GF-D8 (cell line): ENCODE results near the gene GRIN1.

Experiments used
- DNase-seq: peaks from one replicate; lab custom pipeline; 2025; lab: John Stamatoyannopoulos, UW

Gene GRIN1

GRCh38 chr9:137138722-137139467, at the start of gene GRIN1:
Gene GRIN1, plus strand, starts transcription at chr9:137139154. Its CDS starts 333 bp downstream, at chr9:137139487.
- DNase-seq, result no peak

DNA sequence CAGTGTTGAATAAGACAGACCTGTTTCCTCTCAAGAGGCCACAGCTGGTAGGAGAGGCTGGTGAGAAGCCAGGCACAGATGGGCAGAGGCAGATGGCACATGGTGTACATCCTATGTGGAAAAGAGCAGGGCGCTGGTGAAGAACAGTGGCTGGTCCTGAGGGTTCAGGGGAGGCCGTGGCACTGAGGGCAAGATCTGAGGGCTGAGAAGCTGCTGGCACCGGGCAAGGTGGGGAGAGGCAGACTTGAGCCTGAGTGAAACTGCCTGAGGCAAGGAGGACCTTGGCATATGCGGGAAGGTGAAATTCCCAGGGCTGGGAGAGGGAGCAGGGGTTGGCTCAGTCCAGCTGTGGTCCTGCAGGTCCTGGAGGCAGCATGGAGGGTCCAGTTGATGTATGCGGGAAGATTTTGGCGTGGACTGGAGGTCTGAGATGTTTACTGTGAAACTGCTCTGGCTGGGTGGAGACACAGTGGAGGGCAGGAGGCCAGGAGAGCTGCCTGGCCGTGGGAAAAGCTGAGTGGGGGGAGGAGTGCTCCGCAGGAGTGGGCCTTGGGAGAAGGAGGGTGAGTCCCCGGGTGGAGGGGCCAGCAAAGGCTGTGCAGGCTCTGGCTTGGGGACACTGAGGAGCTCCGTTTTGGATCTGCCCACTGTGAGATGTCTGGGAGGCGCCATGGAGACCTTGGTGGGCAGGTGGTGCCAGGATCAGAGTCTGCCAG, 49.6 kb upstream of the GRIN1 start:
- no peak for DNase-seq

DNA sequence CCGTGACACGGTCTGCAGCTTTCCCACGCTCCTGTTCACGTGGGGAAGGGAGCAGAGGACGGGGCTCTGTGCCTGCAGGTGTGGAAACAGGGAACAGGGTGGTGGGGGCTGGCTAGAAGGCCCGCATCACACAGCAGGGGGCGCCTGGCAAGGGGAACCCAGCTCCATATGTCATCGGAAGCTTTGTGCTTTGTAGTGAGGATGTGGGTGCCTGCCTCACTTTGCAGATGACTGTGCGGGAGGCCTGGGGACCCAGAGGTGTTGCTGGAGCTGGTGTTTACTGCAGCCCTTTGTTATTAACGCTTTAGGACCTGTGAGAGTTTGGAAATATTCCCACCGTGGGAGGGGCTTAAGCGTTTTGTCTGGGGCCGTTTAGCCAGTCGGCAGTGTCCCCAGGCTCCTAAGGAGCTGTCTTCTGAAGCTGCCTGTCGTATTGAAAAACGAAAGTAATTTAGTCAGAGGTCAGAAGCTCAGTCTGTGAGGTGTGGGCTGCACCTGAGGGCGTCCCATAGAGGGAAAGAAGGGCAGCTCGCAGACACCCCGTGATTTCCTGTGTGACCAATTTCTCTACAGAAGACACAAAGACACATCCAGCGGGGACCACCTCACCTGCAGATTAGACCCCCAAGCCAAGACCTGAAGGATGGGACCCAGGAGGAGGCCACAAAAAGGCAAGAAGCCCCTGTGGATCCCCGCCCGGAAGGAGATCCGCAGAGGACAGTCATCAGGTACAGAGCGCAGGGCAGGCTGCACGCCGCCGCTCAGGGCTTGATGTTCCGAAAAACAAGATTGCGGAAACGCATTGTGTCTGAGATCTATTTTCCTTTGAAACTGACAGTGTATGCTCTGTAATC, 43.1 kb upstream of the GRIN1 start:
- no peak for DNase-seq

DNA sequence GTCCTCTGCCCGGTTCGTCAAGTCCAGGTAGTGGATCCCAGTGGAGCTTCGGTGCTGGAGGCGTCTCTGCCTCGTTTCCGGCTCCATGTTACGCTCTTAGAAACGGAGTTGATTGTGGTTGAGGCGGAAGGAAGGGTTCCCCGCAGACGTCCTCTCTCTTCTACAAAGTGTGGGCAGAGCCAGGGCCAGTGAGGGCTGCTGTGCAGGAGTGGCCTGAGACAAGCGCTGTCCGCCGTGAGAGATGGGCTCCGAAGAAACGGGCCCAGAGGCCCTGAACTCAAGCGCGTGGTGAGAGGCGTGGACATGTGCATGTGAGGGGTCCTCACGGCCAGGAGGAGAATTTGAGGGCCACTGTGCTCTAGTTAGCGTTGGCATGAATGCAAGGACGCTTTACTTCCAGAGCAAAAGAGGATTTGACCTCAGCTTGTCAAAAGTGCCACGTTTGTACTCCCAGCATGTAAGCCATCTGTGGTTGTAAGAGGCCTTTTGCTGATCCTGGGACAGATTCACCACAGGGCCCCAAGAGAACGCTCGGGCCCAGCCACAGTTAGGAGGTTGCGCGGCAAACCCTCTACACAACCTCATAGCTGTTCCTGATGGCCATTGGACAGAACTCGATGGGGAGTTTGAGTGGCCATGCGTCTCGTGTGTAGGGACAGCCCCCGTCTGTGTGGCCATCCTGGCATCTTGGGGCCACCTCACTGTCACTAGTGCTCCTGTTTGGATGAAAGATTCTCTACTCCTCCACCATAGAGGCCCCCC, 42.0 kb upstream of the GRIN1 start:
- DNase-seq, result no peak

DNA sequence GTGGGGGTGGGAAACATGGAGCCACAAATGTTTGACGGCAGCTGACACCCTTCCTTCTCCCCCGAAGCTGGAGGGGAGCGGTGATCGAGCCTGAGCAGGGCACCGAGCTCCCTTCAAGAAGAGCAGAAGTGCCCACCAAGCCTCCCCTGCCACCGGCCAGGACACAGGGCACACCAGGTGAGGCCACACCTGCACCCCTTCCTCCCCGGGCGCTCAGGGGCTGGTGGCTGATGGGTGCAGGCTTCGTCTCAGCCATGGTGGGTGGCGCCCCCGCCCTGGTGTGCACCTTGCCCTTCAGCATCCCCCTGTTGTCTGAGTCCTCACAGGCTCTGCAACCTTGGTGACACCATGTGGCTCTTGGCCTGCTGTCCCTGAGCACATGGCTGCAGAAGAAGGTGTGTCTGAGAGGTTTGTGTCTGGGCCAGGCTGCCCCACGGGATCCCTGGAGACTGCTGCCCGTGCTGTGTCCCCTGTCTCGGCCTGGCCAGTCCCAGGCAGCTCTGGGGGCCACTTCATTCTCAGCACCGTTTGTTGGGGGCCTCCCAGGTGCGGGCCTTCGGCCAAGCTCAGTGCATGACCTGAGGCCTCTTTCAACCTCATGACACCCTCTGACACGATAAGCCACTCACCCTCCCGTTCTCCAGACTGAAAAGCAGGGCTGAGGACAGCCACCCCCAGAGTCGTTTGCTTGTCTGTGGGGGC, 41.0 kb upstream of the GRIN1 start:
- no peak for DNase-seq

DNA sequence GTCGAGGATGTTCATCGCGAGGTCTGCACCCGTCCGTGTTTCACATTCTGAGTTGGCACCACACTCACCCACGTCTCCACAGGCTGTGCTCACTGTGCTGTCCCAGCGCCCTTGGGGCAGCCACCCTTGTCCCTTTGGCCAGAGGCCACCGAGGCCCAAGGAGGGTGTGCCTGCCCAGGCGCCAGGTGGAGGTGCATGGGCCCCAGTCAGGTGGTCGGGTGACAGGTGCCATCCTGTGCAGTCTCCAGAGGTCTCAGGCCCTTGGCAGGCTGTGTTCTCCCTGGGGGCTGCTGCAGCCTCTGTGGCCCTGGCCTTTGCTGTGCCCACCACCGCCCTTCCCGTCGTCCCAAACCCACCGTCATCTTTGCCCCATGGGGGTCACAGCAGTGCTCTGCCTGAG, 39.7 kb upstream of the GRIN1 start:
- DNase-seq, result no peak

GRCh38 chr9:137103206-137103999, 35.6 kb upstream of the GRIN1 start:
- no peak for DNase-seq

- DNase-seq, result no peak
These were observed 32.9 kb upstream of the GRIN1 start for GRCh38 chr9:137105814-137106661.

DNA sequence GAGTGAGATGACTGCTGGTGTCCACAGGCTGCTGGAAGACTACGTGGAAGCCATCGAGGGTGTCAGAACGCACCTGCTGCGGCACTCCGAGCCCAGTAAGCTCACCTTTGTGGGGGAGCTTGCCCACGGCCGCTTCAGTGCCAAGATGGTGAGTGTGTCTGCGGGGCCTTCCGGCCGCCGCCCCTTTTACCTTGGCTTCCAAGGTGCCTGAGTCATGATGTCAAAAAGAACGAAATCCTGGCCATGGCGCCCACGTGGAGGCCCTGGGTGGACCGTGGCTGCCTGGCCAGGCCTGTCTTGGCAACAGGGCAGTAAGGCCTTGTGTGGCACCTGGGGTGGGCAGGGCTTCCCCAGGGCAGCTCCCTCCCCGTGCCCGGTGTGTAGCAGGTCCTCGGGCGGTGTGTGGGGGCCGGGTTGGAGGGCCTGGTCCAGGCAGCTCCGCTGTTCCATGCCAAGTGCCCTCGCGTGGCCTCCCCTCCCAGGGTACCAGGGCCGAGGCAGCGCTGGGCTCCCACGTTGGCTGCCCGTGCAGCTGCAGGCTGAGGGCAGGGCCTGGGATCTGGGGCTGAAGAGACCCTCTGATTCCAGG, 32.2 kb upstream of the GRIN1 start:
- DNase-seq, result no peak

- no peak for DNase-seq
These were observed 31.5 kb upstream of the GRIN1 start for GRCh38 chr9:137107312-137107921.

DNA sequence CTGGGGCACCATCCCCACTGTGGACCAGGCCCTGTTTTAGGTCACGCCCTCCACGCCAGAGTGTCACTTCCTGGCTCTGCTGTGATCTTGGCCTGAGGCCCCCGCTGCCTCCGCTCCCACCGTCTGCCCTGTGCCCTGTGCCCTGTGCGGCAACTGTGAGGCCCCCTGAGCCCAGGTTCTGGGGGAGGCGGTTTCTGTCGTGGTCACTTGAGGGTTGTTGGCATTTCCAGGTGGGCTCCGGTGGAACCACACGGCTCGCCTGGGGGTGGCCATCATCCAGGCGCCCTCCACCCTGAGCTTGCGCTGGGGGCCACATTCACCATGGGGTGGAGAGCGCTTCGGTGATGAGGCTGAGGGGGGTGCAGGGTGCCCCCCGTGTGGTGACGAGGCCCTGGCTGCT, 31.0 kb upstream of the GRIN1 start:
- no peak for DNase-seq

DNA sequence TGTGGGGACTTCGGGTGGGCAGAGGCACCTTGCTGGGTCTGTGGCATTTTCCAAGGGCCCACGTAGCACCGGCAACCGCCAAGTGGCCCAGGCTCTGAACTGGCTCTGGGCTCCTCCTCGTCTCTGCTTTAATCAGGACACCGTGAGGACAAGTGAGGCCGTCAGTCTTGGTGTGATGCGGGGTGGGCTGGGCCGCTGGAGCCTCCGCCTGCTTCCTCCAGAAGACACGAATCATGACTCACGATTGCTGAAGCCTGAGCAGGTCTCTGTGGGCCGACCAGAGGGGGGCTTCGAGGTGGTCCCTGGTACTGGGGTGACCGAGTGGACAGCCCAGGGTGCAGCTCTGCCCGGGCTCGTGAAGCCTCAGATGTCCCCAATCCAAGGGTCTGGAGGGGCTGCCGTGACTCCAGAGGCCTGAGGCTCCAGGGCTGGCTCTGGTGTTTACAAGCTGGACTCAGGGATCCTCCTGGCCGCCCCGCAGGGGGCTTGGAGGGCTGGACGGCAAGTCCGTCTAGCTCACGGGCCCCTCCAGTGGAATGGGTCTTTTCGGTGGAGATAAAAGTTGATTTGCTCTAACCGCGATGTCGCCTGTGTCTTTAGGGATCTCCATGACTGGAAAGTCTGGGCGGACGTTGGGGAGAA, 30.2 kb upstream of the GRIN1 start:
- DNase-seq, result no peak

- DNase-seq, result no peak
These were observed 29.5 kb upstream of the GRIN1 start for GRCh38 chr9:137109250-137110146.

DNA sequence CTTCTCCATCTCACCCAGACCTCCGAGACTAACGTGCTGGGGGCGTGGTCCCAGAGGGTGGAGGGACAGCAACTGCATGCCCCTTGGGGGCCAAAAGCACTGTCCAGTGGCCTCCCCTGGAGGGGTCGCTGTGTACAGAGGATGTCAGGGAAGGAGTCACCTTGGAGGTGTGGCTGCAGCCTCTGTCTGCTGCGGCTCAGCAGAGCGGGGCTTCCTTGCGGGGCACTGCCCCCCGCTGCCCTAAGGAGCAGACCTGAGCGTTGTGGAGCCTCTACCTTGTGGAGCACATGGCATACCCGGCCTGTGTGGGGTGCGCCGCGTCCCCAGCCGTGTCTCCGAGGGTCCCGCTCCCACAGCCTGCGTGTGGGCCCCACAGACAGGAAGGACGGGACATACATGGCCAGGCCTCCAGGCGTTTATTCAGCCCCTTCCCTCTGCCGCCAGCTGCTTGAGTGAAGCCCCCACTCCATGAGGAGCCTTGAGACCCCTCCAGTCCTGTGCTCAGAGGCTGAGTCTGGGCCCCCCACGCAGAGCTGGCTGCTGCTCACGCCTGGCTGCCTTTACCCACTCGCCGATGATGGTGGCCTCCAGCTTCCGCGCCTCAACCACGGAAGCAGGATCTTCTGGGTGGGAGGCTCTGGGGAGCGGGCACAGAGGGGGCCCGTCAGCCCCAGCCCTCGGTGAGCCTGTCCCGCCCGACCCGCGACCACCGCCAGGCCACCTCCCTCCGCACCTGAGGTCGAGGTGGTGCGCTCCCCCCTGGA, 28.6 kb upstream of the GRIN1 start:
- DNase-seq, result no peak

DNA sequence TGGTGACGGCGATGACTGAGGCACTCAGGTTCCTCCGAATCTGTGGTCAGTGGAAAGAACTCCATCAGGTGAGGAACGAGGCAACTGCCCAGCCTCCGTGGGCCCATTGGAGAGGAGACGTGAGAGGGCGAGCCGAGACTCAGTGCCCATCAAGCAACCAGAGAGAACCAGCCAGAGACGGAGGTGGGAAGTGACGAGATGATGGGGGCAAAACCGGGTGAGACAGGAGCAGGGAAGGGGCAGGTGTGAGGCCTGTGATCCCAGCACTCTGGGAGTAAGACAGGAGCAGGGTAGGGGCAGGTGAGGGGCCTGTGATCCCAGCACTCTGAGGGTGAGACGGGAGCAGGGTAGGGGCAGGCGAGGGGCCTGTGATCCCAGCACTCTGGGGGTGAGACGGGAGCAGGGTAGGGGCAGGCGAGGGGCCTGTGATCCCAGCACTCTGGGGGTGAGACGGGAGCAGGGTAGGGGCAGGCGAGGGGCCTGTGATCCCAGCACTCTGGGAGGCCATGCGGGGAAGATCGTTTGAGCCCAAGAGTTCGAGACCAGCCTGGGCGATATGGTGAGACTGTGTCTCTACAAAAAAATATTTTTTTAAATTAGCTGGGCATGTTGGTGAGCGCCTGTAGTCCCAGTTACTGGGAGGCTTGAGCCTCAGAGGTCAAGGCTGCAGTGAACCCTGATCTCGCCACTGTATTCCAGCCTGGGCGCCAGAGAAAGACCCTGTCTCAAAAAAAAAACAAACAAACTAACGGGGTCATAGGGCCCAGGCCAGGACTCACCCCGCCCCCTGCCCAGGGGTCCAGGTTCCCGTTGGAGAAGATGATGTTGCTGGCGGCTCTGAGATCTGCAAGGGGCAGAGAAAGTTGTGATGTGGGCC, 27.8 kb upstream of the GRIN1 start:
- no peak for DNase-seq
